Measurements from ENCODE around the gene KCNJ15. TPM values are rescaled to one million over a fixed set of nuclear protein-coding genes. Genes with fewer than 3 reads are reported as not detected.

KCNJ15 gene
- total RNA-seq, 1 donor from 2014 or later: 2.2 TPM

- Mint-ChIP-seq H3K27me3 (peaks cover 7% of the 10 kb centered on the region), H3K4me1 (ENCODE audit: low read depth) (peaks cover 19% of the 10 kb centered on the region), H3K27ac (no peak overlapping the region), H3K36me3 (ENCODE audit: insufficient read depth) (no peaks in the 10 kb centered on the region), H3K9me3 (ENCODE audit: low read depth) (no peaks in the 10 kb centered on the region), H3K4me3 (ENCODE audit: low read depth) (no peak overlapping the region)
- TF ChIP-seq CTCF (IDR thresholded peaks at IDR 0.05; ENCODE audit: unreplicated experiment): no peak
- DNase-seq (ENCODE audit: low spot score, unreplicated experiment): no peak
Measured at GRCh38 chr21:38264571-38264970, 7.8 kb downstream of the KCNJ15 start.

DNA sequence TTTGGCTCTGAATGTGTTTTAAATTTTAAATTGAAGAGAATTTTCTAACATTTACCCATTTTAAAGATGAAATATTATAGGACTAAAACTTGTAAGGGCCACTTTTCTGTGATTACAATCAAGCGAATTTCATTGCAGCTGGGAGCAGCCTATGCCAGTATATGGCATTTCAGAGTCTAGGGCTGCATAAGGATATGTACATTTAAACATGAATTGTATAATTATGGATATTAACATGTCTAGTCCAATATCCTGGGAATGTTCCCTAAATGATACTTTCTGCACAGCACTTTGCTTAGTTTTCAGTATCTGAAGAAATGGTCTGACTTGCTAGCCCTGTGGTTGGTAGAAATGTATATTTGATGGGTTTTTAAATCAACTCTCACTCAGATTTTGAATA, 8.4 kb downstream of the KCNJ15 start:
- peaks cover 7% of the 10 kb centered on the region for H3K27me3 Mint-ChIP-seq
- no peak for TF ChIP-seq CTCF (IDR thresholded peaks at IDR 0.05; ENCODE audit: unreplicated experiment)
- H3K27ac Mint-ChIP-seq: no peak overlapping the region
- H3K36me3 Mint-ChIP-seq (ENCODE audit: insufficient read depth): no peaks in the 10 kb centered on the region
- no peaks in the 10 kb centered on the region for H3K9me3 Mint-ChIP-seq (ENCODE audit: low read depth)
- no peak for DNase-seq (ENCODE audit: low spot score, unreplicated experiment)
- peaks cover 19% of the 10 kb centered on the region for H3K4me1 Mint-ChIP-seq (ENCODE audit: low read depth)
- H3K4me3 Mint-ChIP-seq (ENCODE audit: low read depth): no peak overlapping the region

DNA sequence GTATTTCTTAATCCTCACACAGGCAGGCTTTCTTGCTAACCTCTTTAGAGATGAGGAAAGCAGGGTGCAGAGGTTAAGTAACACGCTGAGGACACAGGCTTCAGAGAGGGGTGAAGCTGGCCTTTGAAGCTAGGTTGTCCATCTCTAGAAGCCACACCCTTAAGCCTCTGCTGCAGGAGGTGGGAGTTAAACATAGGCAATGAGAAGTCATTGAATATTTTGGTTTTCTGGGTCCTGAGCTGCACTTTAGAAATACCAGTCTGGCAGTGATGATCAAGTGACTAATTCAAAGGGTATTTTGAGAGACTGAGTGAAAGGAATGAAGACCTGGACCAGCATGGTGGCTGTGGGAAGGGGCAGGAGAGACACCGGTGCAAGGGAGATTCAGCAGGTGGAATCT, 9.9 kb downstream of the KCNJ15 start:
- no peak overlapping the region for H3K4me3 Mint-ChIP-seq (ENCODE audit: low read depth)
- TF ChIP-seq CTCF (IDR thresholded peaks at IDR 0.05; ENCODE audit: unreplicated experiment): no peak
- no peaks in the 10 kb centered on the region for H3K9me3 Mint-ChIP-seq (ENCODE audit: low read depth)
- peaks cover 15% of the 10 kb centered on the region for H3K4me1 Mint-ChIP-seq (ENCODE audit: low read depth)
- no peaks in the 10 kb centered on the region for H3K36me3 Mint-ChIP-seq (ENCODE audit: insufficient read depth)
- H3K27me3 Mint-ChIP-seq: peaks cover 16% of the 10 kb centered on the region
- no peak for DNase-seq (ENCODE audit: low spot score, unreplicated experiment)
- H3K27ac Mint-ChIP-seq: no peak overlapping the region

DNA sequence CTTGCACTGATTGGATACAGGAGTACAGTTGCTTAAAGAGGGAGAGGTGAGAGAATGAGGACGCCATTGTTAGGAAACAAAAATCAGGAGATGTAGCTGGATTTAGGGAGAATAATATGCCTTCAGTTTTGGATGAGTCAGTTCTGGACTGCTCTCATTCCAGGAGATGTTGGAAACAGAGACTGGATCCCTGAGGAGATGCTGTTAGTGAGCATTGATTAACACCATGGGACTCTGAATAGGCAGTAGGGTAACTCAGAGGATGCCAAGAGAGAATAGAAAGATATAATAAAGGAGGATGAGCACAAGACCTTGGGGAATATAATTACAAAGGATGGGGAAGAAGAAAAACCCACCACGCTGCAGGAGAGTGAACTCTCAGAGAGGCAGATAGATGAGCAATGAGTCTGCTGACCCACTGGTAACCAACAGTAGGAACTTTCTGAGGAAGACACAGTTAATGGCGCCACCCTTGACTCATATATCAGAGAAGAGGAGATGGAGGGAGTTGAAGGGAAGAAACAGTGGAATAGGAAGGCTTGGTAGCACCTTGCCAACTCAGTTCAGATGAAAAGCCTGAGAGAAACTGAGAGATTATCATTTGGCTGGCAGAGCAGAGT, 10.5 kb downstream of the KCNJ15 start:
- Mint-ChIP-seq H3K9me3 (ENCODE audit: low read depth) (no peaks in the 10 kb centered on the region), H3K27me3 (peaks cover 16% of the 10 kb centered on the region), H3K4me3 (ENCODE audit: low read depth) (no peak overlapping the region), H3K36me3 (ENCODE audit: insufficient read depth) (no peaks in the 10 kb centered on the region), H3K27ac (no peak overlapping the region), H3K4me1 (ENCODE audit: low read depth) (peaks cover 11% of the 10 kb centered on the region)
- DNase-seq (ENCODE audit: low spot score, unreplicated experiment): no peak
- TF ChIP-seq CTCF (IDR thresholded peaks at IDR 0.05; ENCODE audit: unreplicated experiment): no peak

GRCh38 chr21:38267991-38268863, 11.4 kb downstream of the KCNJ15 start:
- DNase-seq (ENCODE audit: low spot score, unreplicated experiment): no peak
- Mint-ChIP-seq H3K4me3 (ENCODE audit: low read depth) (no peak overlapping the region), H3K36me3 (ENCODE audit: insufficient read depth) (no peaks in the 10 kb centered on the region), H3K4me1 (ENCODE audit: low read depth) (peaks cover 11% of the 10 kb centered on the region), H3K9me3 (ENCODE audit: low read depth) (no peaks in the 10 kb centered on the region), H3K27ac (no peak overlapping the region), H3K27me3 (peaks cover 16% of the 10 kb centered on the region)
- no peak for TF ChIP-seq CTCF (IDR thresholded peaks at IDR 0.05; ENCODE audit: unreplicated experiment)
